Measurements from ENCODE around the gene DDOST. TPM values are rescaled to one million over a fixed set of nuclear protein-coding genes. Genes with fewer than 3 reads are reported as not detected.

The DDOST gene
- polyA plus RNA-seq, 1 of the 3 experiments (the other 2 are of a cell fraction): 602 TPM

- TF ChIP-seq RFX5 (IDR thresholded peaks at IDR 0.05; ENCODE audit: low read length): no peak
Measured at GRCh38 chr1:20682571-20683236, 21.5 kb upstream of the DDOST start (continued).

- H3K79me2 ChIP-seq (ENCODE audit: insufficient read depth): no peaks in the 10 kb centered on the region
- no peaks in the 10 kb centered on the region; a peak in 1 of 4 replicates for H3K4me1 ChIP-seq (ENCODE audit: control insufficient read depth in 1 of 2, insufficient read depth in 2 of 2, low read depth in 1 of 2, low read length in 1 of 2)
- no peak overlapping the region for H3K4me2 ChIP-seq
- DNase-seq: no peak
- no peak overlapping the region for H3K27ac ChIP-seq (ENCODE audit: low read depth in 2 of 2, low read length in 1 of 2)
- ChIA-PET CTCF (no interaction called here), POLR2A (no interaction called here)
- no peaks in the 10 kb centered on the region for H3K27me3 ChIP-seq (ENCODE audit: insufficient read depth)
- H3K9ac ChIP-seq: no peak overlapping the region
- no peak overlapping the region for H2AFZ ChIP-seq (ENCODE audit: low read depth)
- 87% methylated on average over 9 of the region's 9 CpGs for WGBS (ENCODE audit: low lambda C conversion rate)
- H3K9me2 ChIP-seq: no peaks in the 10 kb centered on the region
- no peaks in the 10 kb centered on the region for H3K36me3 ChIP-seq (replicated peaks in 1 of 2; ENCODE audit: control insufficient read depth in 1 of 2, insufficient read depth in 2 of 2, low read length in 1 of 2)
- no peak for TF ChIP-seq SIN3A (IDR thresholded peaks at IDR 0.05; ENCODE audit: borderline replicate concordance, low read depth, low read length)
- no peak for TF ChIP-seq MAX (IDR thresholded peaks at IDR 0.05; ENCODE audit: low read depth)
- no peak for TF ChIP-seq EZH2phosphoT487 (IDR thresholded peaks at IDR 0.05; ENCODE audit: borderline replicate concordance, low read depth)
- H4K20me1 ChIP-seq (ENCODE audit: insufficient read depth): no peaks in the 10 kb centered on the region
- no peaks in the 10 kb centered on the region for H3K9me3 ChIP-seq
- H3K4me3 ChIP-seq (ENCODE audit: low read depth in 2 of 2, low read length in 1 of 2): no peak overlapping the region
- H3F3A ChIP-seq (replicated peaks; ENCODE audit: insufficient read depth): no peaks in the 10 kb centered on the region
Measured at GRCh38 chr1:20681999-20682398, 20.8 kb upstream of the DDOST start.

GRCh38 chr1:20680269-20680668, 19.1 kb upstream of the DDOST start:
- H3K4me3 ChIP-seq (ENCODE audit: low read depth in 2 of 2, low read length in 1 of 2): no peak overlapping the region
- CTCF ChIA-PET: interaction anchor here (0.9 to 1.3 kb wide), 2 partner anchors 17 to 515 kb away, joined by 3 read pairs; no protein-coding TSS in a partner anchor
- no peaks in the 10 kb centered on the region for H3K79me2 ChIP-seq (ENCODE audit: insufficient read depth)
- no peaks in the 10 kb centered on the region for H3K4me1 ChIP-seq (ENCODE audit: control insufficient read depth in 1 of 2, insufficient read depth in 2 of 2, low read depth in 1 of 2, low read length in 1 of 2)
- H3K27me3 ChIP-seq (ENCODE audit: insufficient read depth): no peaks in the 10 kb centered on the region
- H4K20me1 ChIP-seq (ENCODE audit: insufficient read depth): no peaks in the 10 kb centered on the region
- H3K9me2 ChIP-seq: no peaks in the 10 kb centered on the region
- no peaks in the 10 kb centered on the region for H3K36me3 ChIP-seq (replicated peaks in 1 of 2; ENCODE audit: control insufficient read depth in 1 of 2, insufficient read depth in 2 of 2, low read length in 1 of 2)
- POLR2A ChIA-PET: no interaction called here
- no peak for DNase-seq
- H3K9me3 ChIP-seq: no peaks in the 10 kb centered on the region
- H3K9ac ChIP-seq: no peak overlapping the region
- H3K4me2 ChIP-seq: no peak overlapping the region
- TF ChIP-seq EZH2phosphoT487 (IDR thresholded peaks at IDR 0.05; ENCODE audit: borderline replicate concordance, low read depth): no peak
- TF ChIP-seq NFIC (IDR thresholded peaks at IDR 0.05; ENCODE audit: borderline replicate concordance): no peak
- TF ChIP-seq TEAD4 (IDR thresholded peaks at IDR 0.05; ENCODE audit: borderline replicate concordance, insufficient read depth): no peak
- no peak for TF ChIP-seq REST (IDR thresholded peaks at IDR 0.05; ENCODE audit: low read depth, low read length)
- TF ChIP-seq RFX5 (IDR thresholded peaks at IDR 0.05; ENCODE audit: low read length): no peak
- TF ChIP-seq YY1 (IDR thresholded peaks at IDR 0.05; ENCODE audit: low read depth): no peak
- no peak for TF ChIP-seq GABPA (IDR thresholded peaks at IDR 0.05; ENCODE audit: low read depth)
- no peak for TF ChIP-seq FOXJ3 (CRISPR knock-in tag; IDR thresholded peaks at IDR 0.05)
- no peak overlapping the region for H2AFZ ChIP-seq (ENCODE audit: low read depth)
- no peaks in the 10 kb centered on the region for H3F3A ChIP-seq (replicated peaks; ENCODE audit: insufficient read depth)
- WGBS (ENCODE audit: low lambda C conversion rate): 75% methylated on average over 5 of the region's 5 CpGs
- H3K27ac ChIP-seq (ENCODE audit: low read depth in 2 of 2, low read length in 1 of 2): no peak overlapping the region

Measured in SK-N-SH (cell line).